Trophoblast cell (in vitro differentiated cells and primary cell): ENCODE results near the gene ADCY5.

ENCODE experiments used
- DNase-seq, 2 donors: peaks; one replicate each; pipeline ENCODE4 v3.0.0-alpha.2; 2016
- H2AFZ ChIP-seq: 2 replicates; pipeline ENCODE4 v1.6.1; 2013; ENCODE audit warnings: low read length, moderate library complexity, mild to moderate bottlenecking; ENCODE audit not compliant: insufficient read depth, poor library complexity
- H2AK5ac ChIP-seq: 2 replicates; pipeline ENCODE4 v1.6.1; 2013; ENCODE audit warnings: mild to moderate bottlenecking, low read length
- H2BK120ac ChIP-seq: 2 replicates; pipeline ENCODE4 v1.6.1; 2013; ENCODE audit warnings: low read length, mild to moderate bottlenecking, moderate library complexity; ENCODE audit not compliant: insufficient read depth, poor library complexity
- H2BK12ac ChIP-seq: 2 replicates; pipeline ENCODE4 v1.6.1; 2013; ENCODE audit warnings: mild to moderate bottlenecking, low read length, moderate library complexity
- H2BK5ac ChIP-seq: 2 replicates; pipeline ENCODE4 v1.6.1; 2013; ENCODE audit warnings: low read length, low read depth, moderate library complexity, mild to moderate bottlenecking; ENCODE audit not compliant: poor library complexity
- H3K14ac ChIP-seq: 2 replicates; pipeline ENCODE4 v1.6.1; 2013; ENCODE audit warnings: mild to moderate bottlenecking, low read length
- H3K18ac ChIP-seq: 2 replicates; pipeline ENCODE4 v1.6.1; 2013; ENCODE audit warnings: mild to moderate bottlenecking, low read length
- H3K23ac ChIP-seq: 2 replicates; pipeline ENCODE4 v1.6.1; 2013; ENCODE audit warnings: low read length
- H3K27ac ChIP-seq: 2 replicates; pipeline ENCODE4 v1.5.1; 2013; ENCODE audit warnings: low read depth, mild to moderate bottlenecking, inconsistent platforms, low read length, moderate library complexity
- H3K27me3 ChIP-seq: 2 replicates; pipeline ENCODE4 v1.6.1; 2013; ENCODE audit warnings: inconsistent platforms, mild to moderate bottlenecking, low read length, moderate library complexity; ENCODE audit not compliant: insufficient read depth
- H3K36me3 ChIP-seq, 2 experiments: 1 replicate in 1 of 2; 2 replicates in 1 of 2; pipeline ENCODE4 v1.6.1; 2013; ENCODE audit warnings: low read length in 2 of 2, mild to moderate bottlenecking in 2 of 2, moderate library complexity in 1 of 2; ENCODE audit not compliant: insufficient read depth in 2 of 2, control insufficient read depth in 1 of 2
- H3K4ac ChIP-seq: 2 replicates; pipeline ENCODE4 v1.6.1; 2013; ENCODE audit warnings: low read depth, mild to moderate bottlenecking, low read length, moderate library complexity
- H3K4me1 ChIP-seq, 2 experiments: 1 replicate in 1 of 2; 2 replicates in 1 of 2; pipeline ENCODE4 v1.6.1; 2013; ENCODE audit warnings: low read length in 2 of 2, mild to moderate bottlenecking in 2 of 2, moderate library complexity in 1 of 2; ENCODE audit not compliant: insufficient read depth in 2 of 2, control insufficient read depth in 1 of 2
- H3K4me2 ChIP-seq: 2 replicates; pipeline ENCODE4 v1.6.1; 2013; ENCODE audit warnings: inconsistent platforms, mild to moderate bottlenecking, low read length, moderate library complexity
- H3K4me3 ChIP-seq: 2 replicates; pipeline ENCODE4 v1.5.1; 2013; ENCODE audit warnings: mild to moderate bottlenecking, low read depth, low read length, inconsistent platforms
- H3K79me1 ChIP-seq: one replicate; pipeline ENCODE4 v1.6.1; 2013; ENCODE audit warnings: low read length
- H3K79me2 ChIP-seq: 2 replicates; pipeline ENCODE4 v1.6.1; 2013; ENCODE audit warnings: low read length, mild to moderate bottlenecking; ENCODE audit not compliant: control insufficient read depth, insufficient read depth, poor library complexity
- H3K9ac ChIP-seq: 2 replicates; pipeline ENCODE4 v1.6.1; 2013; ENCODE audit warnings: mild to moderate bottlenecking, low read length
- H3K9me3 ChIP-seq: 2 replicates; pipeline ENCODE4 v1.6.1; 2013; ENCODE audit warnings: low read depth, mild to moderate bottlenecking, control low read depth, inconsistent platforms, low read length; ENCODE audit not compliant: insufficient read depth
- H4K12ac ChIP-seq: 2 replicates; pipeline ENCODE4 v1.6.1; 2013; ENCODE audit warnings: low read depth, mild to moderate bottlenecking, low read length, moderate library complexity
- H4K8ac ChIP-seq: 2 replicates; pipeline ENCODE4 v1.6.1; 2013; ENCODE audit warnings: low read depth, mild to moderate bottlenecking, low read length, moderate library complexity
- H4K91ac ChIP-seq: one replicate; pipeline ENCODE4 v1.6.1; 2013; ENCODE audit warnings: low read depth, mild to moderate bottlenecking, low read length, moderate library complexity
- WGBS: extraction: QIAGEN DNeasy Blood & Tissue Kit; methylation state at CpG from one replicate; pipeline ENCODE4 v1.1.7; 2013; ENCODE audit warnings: missing lambda C conversion rate; ENCODE audit not compliant: insufficient read length, insufficient coverage; ENCODE audit errors: extremely low coverage; 5-methylcytosine and 5-hydroxymethylcytosine counted together

The ADCY5 gene

GRCh38 chr3:123317716-123318115 lies 131.2 kb downstream of the ADCY5 start:
- Histone ChIP-seq H3K9me3 (peaks cover 2% of the 10 kb centered on the region), H3K36me3 (no peaks in the 10 kb centered on the region), H3K23ac (no peak overlapping the region), H3K4me1 (no peaks in the 10 kb centered on the region), H2BK5ac (no peak overlapping the region), H3K4me3 (no peak overlapping the region), H4K91ac (no peak overlapping the region), H3K79me1 (no peaks in the 10 kb centered on the region), H4K12ac (no peak overlapping the region), H2AFZ (no peak overlapping the region), H3K14ac (no peak overlapping the region), H3K27ac (no peak overlapping the region), H2BK12ac (no peak overlapping the region), H3K27me3 (no peaks in the 10 kb centered on the region), H3K79me2 (no peaks in the 10 kb centered on the region), H3K4ac (no peak overlapping the region), H4K8ac (no peak overlapping the region), H3K18ac (no peak overlapping the region), H2AK5ac (no peak overlapping the region), H3K9ac (no peak overlapping the region), H3K4me2 (no peak overlapping the region), H2BK120ac (no peak overlapping the region)
- no CpG with 5 or more reads among the region's 14 CpGs for WGBS
- DNase-seq, result no peak

GRCh38 chr3:123315271-123315595 lies 133.7 kb downstream of the ADCY5 start:
- H3K27me3 ChIP-seq, result no peaks in the 10 kb centered on the region

GRCh38 chr3:123314359-123315270 lies 134.3 kb downstream of the ADCY5 start:
- H3K23ac ChIP-seq, result no peak overlapping the region

More at GRCh38 chr3:123315271-123315595, 133.7 kb downstream of the ADCY5 start:
- H4K8ac ChIP-seq, result no peak overlapping the region
- H3K18ac ChIP-seq, result no peak overlapping the region
- H3K4me3 ChIP-seq, result no peak overlapping the region
- H2BK120ac ChIP-seq, result no peak overlapping the region
- H2BK12ac ChIP-seq, result no peak overlapping the region
- no peak overlapping the region for H3K4ac ChIP-seq
- peaks cover under 1% of the 10 kb centered on the region for H3K9me3 ChIP-seq
- no peak overlapping the region for H3K14ac ChIP-seq
- H3K23ac ChIP-seq, result no peak overlapping the region
- no CpG with 5 or more reads among the region's 4 CpGs for WGBS
- no peak overlapping the region for H2AFZ ChIP-seq
- H3K27ac ChIP-seq, result no peak overlapping the region
- H3K4me1 ChIP-seq, result peaks cover 3 to 4% of the 10 kb centered on the region in 2 experiments
- H3K79me2 ChIP-seq, result no peaks in the 10 kb centered on the region
- H3K9ac ChIP-seq, result no peak overlapping the region
- no peak for DNase-seq
- no peak overlapping the region for H3K4me2 ChIP-seq
- H3K36me3 ChIP-seq, result no peaks in the 10 kb centered on the region
- no peak overlapping the region for H4K12ac ChIP-seq
- no peak overlapping the region for H2BK5ac ChIP-seq
- no peaks in the 10 kb centered on the region for H3K79me1 ChIP-seq
- H4K91ac ChIP-seq, result no peak overlapping the region
- H2AK5ac ChIP-seq, result no peak overlapping the region

GRCh38 chr3:123313889-123314288 lies 135.0 kb downstream of the ADCY5 start:
- H3K9ac ChIP-seq, result no peak overlapping the region
- H2BK12ac ChIP-seq, result no peak overlapping the region
- no peak overlapping the region for H4K91ac ChIP-seq
- no peak for DNase-seq
- H3K9me3 ChIP-seq, result no peaks in the 10 kb centered on the region
- H3K14ac ChIP-seq, result no peak overlapping the region
- H3K79me2 ChIP-seq, result no peaks in the 10 kb centered on the region
- H3K27ac ChIP-seq, result no peak overlapping the region
- H3K79me1 ChIP-seq, result no peaks in the 10 kb centered on the region
- H4K12ac ChIP-seq, result no peak overlapping the region
- no peak overlapping the region for H3K18ac ChIP-seq
- peaks cover 3 to 4% of the 10 kb centered on the region in 2 experiments for H3K4me1 ChIP-seq
- H3K23ac ChIP-seq, result no peak overlapping the region
- no peak overlapping the region for H2BK120ac ChIP-seq
- no CpG with 5 or more reads among the region's 5 CpGs for WGBS
- H2BK5ac ChIP-seq, result no peak overlapping the region
- no peak overlapping the region for H2AFZ ChIP-seq
- H3K4me3 ChIP-seq, result no peak overlapping the region
- no peak overlapping the region for H4K8ac ChIP-seq
- H3K4me2 ChIP-seq, result no peak overlapping the region
- no peak overlapping the region for H2AK5ac ChIP-seq
- no peaks in the 10 kb centered on the region for H3K27me3 ChIP-seq
- no peaks in the 10 kb centered on the region for H3K36me3 ChIP-seq
- no peak overlapping the region for H3K4ac ChIP-seq

More at GRCh38 chr3:123314359-123315270, 134.3 kb downstream of the ADCY5 start:
- Histone ChIP-seq H4K12ac (no peak overlapping the region), H3K4ac (no peak overlapping the region), H2BK5ac (no peak overlapping the region), H3K27ac (no peak overlapping the region), H3K4me1 (peaks cover 3 to 4% of the 10 kb centered on the region in 2 experiments), H3K79me1 (no peaks in the 10 kb centered on the region), H3K18ac (no peak overlapping the region), H3K36me3 (no peaks in the 10 kb centered on the region), H3K9me3 (no peaks in the 10 kb centered on the region), H3K79me2 (no peaks in the 10 kb centered on the region), H2BK12ac (no peak overlapping the region), H2BK120ac (no peak overlapping the region), H2AFZ (no peak overlapping the region), H3K9ac (no peak overlapping the region), H4K91ac (no peak overlapping the region), H3K4me3 (no peak overlapping the region), H2AK5ac (no peak overlapping the region), H4K8ac (no peak overlapping the region), H3K14ac (no peak overlapping the region), H3K27me3 (no peaks in the 10 kb centered on the region), H3K4me2 (no peak overlapping the region)
- WGBS, result no CpG with 5 or more reads among the region's 14 CpGs
- no peak for DNase-seq
